Measurements from ENCODE around the gene PRELID2.
"Not testable (repeated sequence)": the region's sequence is repeated elsewhere in the genome, so short reads cannot be mapped to it uniquely, and the experiment has no call there.

PRELID2 gene

DNA sequence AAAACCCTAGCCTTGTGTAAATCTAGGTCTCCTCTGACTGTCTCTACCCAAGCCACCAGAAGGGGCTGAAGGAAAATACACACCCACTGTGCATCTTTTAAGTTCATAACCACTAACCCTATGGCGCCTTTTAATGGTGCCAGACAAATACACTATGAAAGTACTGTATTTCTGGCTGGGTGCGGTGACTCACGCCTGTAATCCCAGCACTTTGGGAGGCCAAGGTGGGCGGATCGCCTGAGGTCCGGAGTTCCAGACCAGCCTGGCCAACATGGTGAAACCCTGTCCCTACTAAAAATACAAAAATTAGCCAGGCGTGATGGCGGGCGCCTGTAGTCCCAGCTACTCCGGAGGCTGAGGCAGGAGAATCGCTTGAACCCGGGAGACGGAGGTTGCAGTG is 1.1 kb upstream of the PRELID2 start:
- not testable (repeated sequence) for DNase-seq

DNA sequence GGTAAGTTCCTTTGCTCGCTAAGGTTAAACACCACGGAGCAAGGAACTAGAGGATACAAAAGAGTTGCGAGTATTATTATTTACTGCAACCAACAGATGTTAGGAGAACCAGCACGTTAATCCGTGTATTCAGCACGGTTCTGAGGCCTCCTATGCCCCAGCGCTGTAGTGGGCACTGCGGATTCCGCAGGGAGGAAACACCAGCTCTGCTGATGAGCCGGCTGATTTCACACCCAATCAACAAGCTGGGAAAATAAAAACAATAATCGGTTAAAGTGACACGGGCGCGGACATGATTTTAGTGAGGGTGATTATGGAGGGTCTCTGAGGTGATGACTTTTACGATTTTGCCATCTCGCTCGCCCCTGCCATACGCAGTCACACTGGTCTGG is 702 bp upstream of the PRELID2 start:
- no peak for DNase-seq

DNA sequence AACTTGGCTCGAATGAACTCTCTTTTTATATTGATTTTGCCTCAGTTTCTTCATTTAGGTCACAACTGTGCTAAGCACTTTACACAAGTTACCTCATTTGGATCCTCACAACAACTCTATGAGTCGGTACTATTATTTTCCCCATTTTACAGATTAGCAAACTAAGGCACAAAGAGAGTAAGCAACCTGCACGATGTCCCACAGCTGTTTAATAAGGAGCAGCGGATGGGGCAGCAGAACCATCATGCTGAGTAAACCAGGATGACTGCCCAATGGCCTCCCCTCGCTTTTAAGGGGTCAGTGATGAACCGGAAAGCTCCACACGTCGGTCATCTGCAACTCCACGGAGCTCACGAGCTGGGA is 607 bp downstream of the PRELID2 start:
- DNase-seq: no peak

DNA sequence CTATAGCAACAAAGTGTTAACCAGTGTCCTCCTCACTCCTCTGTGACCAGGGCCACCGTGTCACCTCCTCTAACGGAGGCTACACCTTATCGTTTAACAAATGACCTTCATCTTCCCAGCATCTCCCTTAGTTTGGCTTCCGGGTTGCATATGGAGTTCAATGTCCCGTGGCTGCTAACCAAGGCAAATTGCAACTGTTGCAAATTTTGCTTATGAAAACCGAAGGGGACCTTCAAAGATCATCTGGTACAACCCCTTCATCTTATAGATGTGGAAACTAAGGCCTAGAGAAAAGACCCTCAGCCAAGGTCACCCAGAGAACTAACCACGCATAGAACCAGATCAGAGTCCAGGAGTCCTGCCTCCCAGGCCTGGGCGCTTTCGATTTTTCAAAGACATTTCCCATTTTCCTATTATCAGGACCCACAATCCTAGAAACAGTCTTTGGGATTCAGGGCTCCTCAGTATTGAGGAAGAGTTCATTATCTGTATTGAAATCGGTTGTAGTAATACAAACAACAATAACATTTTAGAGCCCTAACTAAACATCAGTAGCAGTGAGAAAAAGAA is 1.4 kb downstream of the PRELID2 start:
- no peak for DNase-seq

DNA sequence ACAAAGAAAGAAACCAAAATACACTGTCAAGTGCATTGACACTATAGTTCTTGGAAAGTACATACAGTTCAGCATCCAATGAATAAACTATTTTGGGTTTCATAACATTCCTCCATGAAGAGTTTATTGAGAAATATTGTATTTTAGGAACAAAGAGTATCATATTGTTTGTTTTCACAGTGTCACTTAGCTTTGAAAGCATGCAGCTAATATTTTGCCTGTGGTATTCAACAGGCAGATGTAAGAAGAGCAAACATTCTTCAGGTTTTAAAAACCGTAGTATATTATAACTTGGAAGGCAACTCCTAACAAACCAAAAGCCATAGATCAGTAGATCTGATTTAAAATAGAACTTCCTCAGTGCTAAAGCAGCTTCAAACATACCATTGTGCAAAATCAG is 4.5 kb downstream of the PRELID2 start:
- no peak for DNase-seq

DNA sequence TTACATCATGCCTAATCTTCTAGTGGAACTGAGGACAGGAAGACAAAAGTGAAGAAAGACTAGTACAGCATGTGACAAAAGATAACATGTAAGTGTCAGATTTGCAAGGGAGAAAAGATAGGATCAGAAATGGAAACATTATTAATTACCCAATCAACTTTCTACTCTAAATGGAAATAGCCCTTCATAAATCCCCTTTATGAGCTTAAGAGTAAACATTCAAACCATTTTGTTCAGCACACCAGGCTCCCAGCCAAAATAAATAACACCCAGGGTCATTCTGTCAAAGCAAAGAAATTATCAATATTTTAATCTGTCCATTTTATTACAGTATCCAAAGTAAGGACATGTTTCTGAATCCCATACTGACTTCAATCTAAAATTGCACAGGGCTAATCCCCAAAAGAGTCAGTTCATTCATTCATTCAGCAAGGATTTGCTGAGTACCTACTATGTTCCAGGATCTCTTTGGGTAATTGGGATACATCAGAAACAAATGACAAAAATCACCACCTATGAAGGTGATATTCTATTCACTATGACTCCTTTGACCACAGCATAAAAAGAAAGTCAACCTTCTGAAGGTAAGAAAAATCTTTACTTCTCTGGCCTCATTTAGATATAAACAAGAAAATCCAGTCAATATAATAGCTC is 5.3 kb downstream of the PRELID2 start:
- DNase-seq: peak; percentile 42

DNA sequence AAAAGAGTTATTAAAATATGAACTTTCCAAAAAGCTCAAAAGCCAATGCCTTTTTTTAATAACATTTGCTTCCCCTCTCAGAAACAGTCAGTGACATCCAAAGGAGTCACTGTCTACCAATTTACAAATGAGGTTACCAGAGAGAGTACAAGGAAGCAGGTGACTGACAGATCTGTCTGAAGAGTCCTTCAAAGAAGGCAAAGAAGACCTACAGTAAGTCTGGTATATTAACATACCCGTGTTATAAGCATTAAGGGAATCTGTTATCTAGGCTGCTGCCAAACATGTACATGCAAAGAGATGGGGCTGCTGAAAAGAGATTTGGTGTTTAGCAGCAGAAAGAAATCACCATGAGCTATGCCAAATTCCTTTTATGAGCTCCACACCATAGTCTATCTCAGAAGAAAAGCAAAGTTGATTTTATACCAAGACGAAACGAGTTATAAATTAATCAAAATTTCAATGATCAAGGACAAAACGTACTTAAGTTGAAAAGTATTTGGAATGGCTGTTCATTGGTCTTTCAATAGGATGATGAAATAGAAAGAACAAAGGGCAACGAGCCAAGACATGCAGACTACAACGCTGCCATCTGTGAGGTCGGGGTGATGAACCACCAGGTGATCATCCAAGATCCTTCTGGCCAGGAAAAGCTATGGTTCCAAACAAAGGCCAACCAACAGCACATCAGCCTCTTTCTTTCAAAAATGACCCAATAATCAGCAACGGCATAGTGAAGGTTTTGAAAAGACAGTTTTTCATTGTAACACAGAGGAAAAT is 8.1 kb downstream of the PRELID2 start:
- DNase-seq: no peak

DNA sequence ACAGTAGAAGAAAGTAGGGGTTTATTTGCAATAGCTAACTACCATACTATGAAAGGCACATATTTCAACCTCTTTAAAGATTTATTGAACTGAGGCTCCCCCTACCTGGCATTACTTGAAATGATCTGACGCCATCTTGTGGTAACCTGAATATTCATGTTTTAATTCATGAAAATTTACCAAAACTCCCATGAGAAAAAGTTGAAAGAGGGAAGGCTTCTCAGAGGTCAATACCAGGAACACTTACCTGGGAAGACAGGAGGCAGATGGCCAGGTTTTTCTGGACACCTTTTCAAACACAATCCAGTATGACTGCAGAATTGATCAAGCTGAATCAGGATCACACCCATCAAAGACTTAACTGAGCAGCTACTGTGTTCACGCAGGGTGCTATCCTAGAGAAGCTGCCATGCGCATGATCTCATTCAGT is 9.4 kb downstream of the PRELID2 start:
- DNase-seq: peak; percentile 37

DNA sequence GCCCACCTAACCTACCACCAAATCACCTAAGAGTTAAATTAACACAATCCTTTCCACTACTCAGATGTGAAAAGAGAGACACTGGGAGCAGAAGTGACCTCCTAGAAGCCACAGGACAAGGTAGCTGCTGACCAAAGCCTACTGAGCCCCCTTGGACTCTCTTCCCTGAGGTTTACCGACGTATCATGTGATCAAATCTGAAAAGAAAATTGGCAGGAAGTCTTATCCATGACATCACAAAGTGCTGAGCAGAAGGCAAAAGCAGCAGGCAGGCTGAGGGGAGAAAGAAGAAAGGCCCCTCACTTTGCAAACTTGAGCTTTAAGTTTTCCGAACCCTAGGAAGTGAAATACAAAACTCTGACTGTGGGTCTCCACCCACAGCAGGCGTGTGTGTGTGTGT is 11.1 kb downstream of the PRELID2 start:
- DNase-seq: no peak

DNA sequence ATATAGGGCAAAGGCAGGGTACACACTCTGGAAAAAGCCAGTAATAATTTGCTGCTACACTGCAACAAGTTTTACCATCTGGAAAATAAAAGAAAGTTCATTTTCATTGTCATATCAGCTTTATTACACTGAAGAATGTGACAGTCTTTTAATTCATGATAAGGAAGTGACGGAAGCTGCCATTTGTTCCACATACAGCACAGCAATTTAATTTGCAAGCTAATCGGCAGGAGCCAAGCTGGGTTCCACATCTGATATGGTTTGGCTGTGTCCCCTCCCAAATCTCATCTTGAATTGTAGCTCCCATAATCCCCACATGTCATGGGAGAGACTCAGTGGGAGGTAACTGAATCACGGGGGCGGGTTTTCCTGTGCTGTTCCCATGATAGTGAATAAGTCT is 16.5 kb downstream of the PRELID2 start:
- DNase-seq: no peak

DNA sequence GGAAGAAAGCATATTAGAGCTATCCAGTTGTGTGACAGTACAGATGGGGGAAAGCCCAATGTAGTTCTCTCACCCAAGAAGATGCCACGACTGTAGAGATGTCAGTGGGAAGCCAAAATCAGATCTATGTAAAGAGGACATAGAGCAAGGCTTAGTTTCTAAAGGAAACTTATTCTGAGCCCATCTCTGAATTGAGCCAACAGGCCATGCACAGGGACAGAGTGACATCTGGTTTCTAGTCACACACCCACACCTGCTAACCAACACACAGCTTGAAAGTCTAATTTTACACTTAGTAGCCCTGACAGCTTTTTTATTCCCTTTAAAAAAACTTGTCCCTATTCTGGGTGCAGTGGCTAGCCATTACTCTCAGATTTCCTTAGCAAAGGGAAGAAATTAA is 22.3 kb downstream of the PRELID2 start:
- no peak for DNase-seq

DNA sequence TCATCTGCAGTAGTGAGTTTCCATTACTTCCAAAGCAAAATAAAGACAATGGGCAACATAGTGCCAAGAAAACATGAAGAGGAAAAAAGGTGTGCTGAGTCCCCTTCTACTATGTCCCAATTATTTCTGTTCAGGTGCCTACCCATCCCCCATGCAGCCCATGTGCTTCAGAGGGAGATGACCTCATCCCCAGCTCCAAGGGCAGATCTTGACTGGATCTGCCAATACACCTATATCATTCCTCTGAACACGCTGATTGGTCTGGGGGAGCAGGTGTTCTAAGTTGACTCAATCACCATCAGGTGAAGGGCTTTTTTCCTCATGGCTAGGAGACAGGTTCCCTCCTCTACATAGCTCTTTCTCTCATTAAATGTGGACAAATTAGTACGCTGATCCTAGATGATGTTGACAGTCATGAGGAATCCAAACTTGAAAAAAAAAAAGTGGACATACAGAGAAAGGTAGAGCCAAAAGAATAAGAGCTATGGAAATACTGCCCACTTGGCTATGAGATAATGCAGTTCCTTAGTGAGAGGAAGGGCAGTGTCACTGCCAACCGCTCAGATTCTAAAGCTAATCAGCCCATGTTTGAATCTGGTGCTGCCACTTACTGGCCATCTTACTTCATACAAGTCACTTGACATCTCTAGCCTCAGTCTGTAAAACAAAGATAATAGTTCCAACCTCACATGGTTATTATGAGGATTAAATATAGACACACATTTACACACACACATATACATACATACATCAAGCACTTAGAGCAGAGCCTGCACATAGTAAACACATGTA is 23.1 kb downstream of the PRELID2 start:
- DNase-seq: peak; percentile 34

DNA sequence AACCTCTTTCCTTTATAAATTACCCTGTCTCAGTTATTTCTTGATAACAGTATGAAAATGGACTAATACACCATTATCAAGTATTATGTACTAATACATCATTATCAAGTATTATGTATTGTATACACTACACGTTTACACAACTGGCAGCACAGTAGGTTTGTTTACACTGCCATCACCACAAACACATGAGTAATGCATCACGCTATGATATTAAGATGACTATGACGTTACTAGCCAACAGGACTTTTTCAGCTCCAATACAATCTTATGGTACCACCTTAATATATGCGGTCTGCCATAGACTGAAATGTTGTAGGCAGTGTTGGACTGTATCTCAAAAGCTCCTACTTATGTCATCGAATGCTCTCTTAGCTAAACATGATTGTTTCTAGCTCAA is 28.2 kb downstream of the PRELID2 start:
- DNase-seq: no peak

DNA sequence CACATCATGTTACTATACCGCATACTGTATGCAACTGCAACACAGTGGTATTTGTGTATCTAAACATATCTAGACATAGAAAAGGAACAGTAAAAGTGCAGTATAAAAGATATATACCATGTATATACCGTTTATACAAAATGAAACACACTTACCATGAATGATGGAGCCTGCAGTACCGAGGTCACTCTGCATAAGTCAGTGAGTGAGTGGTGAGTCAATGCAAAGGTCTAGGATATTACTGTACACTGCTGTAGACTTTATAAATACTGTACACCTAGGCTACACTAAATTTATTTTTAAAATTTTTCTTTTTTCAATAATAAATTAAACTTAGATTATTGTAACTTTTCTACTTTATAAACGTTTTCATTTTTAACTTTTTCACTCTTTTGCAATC is 29.3 kb downstream of the PRELID2 start:
- DNase-seq: no peak

DNA sequence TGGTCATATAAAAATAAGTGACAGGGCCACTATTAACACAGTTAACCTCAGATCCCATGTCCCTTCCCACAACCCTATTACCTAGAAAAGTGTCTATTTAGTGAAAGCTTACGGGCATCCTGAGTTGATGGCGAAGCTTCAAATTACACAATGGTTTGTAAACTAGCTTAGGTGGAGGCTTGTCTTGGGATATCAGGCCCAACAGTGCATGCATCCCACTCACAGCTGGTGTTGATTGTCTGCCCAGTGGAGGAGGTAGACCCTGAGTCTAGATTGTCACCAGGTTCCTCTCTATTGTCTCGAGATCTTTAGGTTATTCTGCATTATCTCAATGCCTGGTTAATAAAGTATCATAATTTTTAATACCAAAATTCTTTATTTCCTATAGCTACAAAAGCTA is 30.4 kb downstream of the PRELID2 start:
- no peak for DNase-seq

DNA sequence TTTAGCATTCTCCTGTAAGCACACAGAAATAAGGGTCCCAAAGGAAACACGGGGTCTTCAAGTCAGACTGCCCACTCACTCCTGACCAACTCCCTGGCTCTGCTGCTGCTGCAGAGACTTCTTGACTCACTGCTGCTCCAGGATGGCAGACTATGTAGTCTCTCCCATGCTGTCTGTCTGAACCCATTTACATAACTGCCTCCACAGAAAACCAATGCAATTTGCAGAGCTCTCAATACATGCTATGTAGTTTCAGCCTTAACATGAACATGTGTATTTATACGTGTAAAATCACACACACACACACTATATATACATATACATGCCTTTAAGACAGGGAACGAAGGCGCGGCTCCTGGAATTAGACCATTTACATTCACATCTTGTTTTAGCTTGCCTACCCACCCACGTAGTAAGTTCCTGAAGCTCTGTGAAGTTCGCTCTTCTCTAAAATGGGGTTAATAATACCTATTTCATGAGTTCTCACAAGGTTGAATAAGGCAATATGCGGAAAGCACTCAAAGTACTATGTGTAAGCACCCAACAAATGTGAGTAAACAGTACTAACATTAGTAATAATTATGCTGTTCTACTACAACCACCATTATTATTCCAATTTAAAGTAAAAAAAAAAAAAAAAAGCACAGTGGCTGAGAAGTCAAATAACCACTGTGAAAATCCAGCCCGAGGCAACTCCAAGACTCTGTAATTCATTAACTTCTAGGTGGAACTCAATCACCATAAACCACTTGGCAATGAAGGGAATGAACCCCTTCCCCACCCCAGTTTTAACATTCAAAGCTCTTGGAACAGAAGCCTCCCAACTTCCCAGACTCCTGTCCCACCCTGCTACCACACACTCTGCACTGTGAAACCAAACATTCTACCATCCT is 31.8 kb downstream of the PRELID2 start:
- DNase-seq: no peak

DNA sequence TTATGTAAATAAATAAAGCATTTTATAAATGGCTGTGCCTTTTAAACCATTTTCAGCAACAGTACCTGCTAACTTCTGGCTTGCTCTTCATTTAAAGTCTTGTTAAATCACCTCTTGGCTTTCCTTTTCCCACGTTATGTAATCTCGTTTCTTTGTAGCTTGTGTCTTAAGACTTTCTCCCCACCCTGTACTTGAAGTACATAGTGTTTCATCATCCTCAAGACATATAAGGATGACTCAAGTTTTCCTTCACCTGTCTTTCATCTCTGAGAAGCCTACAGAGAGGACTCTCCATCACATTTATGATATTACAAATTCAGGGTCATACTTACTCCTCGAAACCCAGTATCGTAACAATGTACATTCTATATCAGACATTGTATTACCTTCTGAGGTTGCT is 33.9 kb downstream of the PRELID2 start:
- no peak for DNase-seq

DNA sequence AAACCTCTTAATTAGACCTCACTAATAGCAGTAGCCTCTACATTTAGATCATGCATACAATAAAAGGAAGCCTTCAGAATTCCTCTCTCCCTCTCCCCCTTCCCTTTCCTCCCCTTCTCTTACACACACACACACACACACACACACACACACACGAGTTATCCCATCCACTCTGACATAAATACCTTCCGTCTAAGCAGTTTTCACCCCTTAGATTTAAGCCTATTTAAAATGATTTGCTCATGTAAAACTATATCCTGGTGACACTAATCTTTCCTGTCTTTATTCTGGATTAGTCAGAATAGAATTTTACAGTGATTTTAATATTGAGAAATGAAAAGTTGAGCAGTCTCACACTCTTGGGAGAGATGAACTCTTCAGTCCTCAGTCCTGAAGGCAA is 35.0 kb downstream of the PRELID2 start:
- no peak for DNase-seq

DNA sequence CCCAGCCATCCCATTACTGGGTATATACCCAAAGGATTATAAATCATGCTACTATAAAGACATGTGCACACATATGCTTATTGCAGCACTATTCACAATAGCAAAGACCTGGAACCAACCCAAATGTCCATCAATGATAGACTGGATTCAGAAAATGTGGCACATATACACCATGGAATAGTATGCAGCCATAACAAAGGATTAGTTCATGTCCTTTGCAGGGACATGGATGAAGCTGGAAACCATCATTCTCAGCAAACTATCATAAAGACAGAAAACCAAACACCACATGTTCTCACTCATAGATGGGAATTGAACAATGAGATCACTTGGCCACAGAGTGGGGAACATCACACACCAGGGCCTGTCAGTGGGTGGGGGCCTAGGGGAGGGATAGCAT is 36.6 kb downstream of the PRELID2 start:
- DNase-seq: not testable (repeated sequence)

DNA sequence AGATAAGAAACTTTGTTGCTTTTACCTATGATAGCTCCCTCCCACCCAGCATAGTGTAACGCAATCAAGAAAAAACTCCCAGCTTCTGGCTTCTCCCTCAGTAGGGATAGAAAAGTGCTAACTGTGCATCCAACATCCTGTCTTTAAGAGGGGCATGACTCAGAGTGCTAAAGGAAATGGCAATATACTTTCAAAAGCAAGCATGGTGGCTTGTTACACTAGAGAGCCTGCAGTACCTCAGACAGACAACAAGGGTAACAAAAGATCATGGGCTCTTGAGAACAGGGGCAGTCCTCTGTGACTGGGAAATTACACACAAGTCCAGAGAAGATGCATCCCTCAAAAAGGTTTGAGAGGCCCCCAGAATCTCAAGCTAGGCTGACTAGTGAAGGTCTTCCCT is 37.8 kb downstream of the PRELID2 start:
- DNase-seq: no peak

DNA sequence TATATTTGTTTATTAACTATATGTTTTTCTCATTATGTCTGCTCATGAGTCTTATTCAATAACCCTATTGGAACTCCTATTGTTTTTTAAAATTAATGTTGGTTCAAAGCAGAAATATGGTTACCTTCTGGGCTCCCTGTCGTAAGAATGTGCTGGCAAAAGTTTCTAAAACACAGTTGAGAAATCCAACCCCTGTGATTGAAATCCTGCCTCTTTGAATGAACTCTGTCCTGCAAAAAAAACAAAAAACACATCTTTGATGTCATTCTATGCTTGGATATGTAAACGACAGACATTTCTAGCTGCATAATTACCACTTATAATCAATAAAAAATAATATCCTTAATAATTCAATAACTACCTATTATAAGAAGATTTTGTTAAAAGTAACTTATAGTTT is 38.8 kb downstream of the PRELID2 start:
- DNase-seq: no peak

DNA sequence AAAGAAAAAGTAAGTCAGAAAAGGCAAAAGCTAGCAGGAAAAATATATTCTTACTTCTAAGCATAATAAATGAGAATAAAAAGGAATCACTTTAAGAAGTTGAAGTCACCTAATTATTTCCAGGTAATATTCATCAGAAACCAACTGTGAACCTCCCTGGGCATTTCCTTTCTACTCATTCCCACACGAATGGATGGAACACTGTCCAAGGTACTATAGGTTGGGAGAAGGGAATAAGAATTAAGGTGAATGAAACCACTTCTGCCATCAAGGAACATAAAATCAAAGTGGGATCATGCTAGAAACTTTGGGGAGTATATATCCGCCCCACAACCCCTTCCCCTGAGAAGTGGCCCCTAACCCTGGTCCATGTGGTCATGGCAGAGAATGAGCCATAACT is 41.6 kb downstream of the PRELID2 start:
- DNase-seq: no peak

DNA sequence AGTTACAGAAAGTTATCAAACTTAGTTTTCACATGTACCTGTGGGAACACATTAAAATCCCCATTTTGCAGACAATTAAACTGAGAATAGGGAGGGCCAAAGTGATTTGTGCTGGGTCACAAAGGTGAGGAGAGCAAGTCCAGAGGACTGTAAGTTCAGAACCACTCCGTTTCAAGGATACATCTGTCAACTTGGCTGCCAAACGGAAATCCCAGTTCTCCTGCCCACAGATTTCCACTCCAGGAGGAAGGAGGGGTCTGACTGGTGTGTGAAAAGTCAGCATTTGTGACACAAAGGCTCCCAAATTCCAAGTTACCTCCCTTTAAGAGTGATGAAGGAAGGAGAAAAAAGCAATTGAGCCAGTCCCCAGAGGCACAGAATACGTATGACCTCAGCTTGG is 42.3 kb downstream of the PRELID2 start:
- DNase-seq: no peak

Data from NCI-H1092 treated with DMSO at 0.1 percent for 48 hours (cell line).